Glutamatergic neuron (in vitro differentiated cells): ENCODE results near the gene PHLPP1. TPM values are rescaled to one million over a fixed set of nuclear protein-coding genes. Genes with fewer than 3 reads are reported as not detected.
A peak's percentile ranks its signal among the peaks of the same experiment; 100 is the strongest.

Experiments used
- DNase-seq: peaks from one replicate; pipeline ENCODE4 v3.0.0; 2022
- H3K27ac Mint-ChIP-seq: one replicate; pipeline ENCODE4 v1.8.0; 2020; ENCODE audit warnings: mild to moderate bottlenecking, mixed read lengths, inconsistent platforms; ENCODE audit not compliant: unreplicated experiment
- H3K27me3 Mint-ChIP-seq: one replicate; pipeline ENCODE4 v1.8.0; 2020; ENCODE audit warnings: mild to moderate bottlenecking, moderate library complexity, mixed read lengths, inconsistent platforms; ENCODE audit not compliant: unreplicated experiment
- H3K36me3 Mint-ChIP-seq: one replicate; pipeline ENCODE4 v1.8.0; 2020; ENCODE audit warnings: mild to moderate bottlenecking, mixed read lengths, inconsistent platforms; ENCODE audit not compliant: unreplicated experiment
- H3K4me1 Mint-ChIP-seq: one replicate; pipeline ENCODE4 v1.8.0; 2020; ENCODE audit warnings: mild to moderate bottlenecking, low read depth, mixed read lengths, inconsistent platforms; ENCODE audit not compliant: unreplicated experiment
- H3K4me3 Mint-ChIP-seq: one replicate; pipeline ENCODE4 v1.8.0; 2020; ENCODE audit warnings: mild to moderate bottlenecking, mixed read lengths, inconsistent platforms; ENCODE audit not compliant: unreplicated experiment
- H3K9me3 Mint-ChIP-seq: one replicate; pipeline ENCODE4 v1.8.0; 2020; ENCODE audit warnings: mild to moderate bottlenecking, moderate library complexity, mixed read lengths, inconsistent platforms; ENCODE audit not compliant: unreplicated experiment
- total RNA-seq: library from RNA; stranded (reverse); fragmentation: NEBNext Ultra II Directional; extraction: Animal tissue kit (Norgen Biotek cat#: 25700); gene quantifications from one replicate; pipeline ENCODE4 v1.2.1, GENCODE V29; 2021; ENCODE audit not compliant: unreplicated experiment
- TF ChIP-seq, protein P1 (sequence below): fragments of 200-600 bp; sonication (generic); IDR thresholded peaks from one replicate; pipeline ENCODE4 v1.5.0; 2021; ENCODE audit not compliant: partially characterized antibody, unreplicated experiment

Gene PHLPP1
- total RNA-seq, 1 donor from 2014 or later, result 14.0 TPM

DNA sequence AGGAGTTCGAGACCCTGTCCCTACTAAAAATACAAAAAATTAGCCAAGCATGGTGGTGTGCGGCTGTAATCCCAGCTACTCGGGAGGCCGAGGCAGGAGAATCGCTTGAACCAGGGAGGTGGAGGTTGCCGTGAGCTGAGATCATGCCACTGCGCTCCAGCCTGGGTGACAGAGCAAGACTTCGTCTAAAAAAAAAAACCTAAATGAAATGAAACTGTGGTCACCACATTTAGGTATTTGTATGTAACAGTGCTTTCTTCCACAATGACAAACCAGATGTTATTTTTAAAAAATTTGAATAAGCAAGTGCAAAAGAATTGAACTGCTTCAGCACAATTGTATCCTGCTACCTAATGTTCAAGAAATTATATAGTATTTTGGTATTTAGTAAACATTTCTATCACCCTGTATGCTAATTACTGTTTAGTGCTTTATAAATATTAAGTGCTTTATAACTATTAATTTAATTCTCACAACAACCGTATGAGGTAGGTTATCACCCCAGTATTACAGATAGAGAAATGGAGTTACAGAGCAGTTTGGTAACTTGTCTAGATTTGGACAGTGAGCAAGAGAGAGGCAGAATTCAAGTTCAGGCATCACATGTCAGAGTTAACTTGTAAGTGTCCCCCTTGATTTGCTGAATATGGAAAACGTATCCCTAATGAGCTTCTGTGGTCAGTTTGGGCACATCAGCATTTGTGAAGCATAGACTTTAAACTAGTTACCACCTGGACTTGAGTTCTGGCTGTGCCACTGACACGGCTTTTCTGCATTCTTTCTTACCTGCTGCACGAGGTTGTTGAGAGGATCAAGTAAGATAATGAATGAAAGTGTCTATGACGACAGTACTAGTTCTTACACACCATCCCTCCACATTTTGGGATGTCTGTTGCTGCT is 14.4 kb downstream of the PHLPP1 start:
- Mint-ChIP-seq H3K27me3 (peaks cover 3% of the 10 kb centered on the region), H3K27ac (no peak overlapping the region), H3K4me1 (peaks cover 12% of the 10 kb centered on the region), H3K9me3 (no peaks in the 10 kb centered on the region), H3K36me3 (peaks cover 17% of the 10 kb centered on the region), H3K4me3 (no peak overlapping the region)
- TF ChIP-seq, protein P1, sequence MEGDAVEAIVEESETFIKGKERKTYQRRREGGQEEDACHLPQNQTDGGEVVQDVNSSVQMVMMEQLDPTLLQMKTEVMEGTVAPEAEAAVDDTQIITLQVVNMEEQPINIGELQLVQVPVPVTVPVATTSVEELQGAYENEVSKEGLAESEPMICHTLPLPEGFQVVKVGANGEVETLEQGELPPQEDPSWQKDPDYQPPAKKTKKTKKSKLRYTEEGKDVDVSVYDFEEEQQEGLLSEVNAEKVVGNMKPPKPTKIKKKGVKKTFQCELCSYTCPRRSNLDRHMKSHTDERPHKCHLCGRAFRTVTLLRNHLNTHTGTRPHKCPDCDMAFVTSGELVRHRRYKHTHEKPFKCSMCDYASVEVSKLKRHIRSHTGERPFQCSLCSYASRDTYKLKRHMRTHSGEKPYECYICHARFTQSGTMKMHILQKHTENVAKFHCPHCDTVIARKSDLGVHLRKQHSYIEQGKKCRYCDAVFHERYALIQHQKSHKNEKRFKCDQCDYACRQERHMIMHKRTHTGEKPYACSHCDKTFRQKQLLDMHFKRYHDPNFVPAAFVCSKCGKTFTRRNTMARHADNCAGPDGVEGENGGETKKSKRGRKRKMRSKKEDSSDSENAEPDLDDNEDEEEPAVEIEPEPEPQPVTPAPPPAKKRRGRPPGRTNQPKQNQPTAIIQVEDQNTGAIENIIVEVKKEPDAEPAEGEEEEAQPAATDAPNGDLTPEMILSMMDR, result no peak
- no peak for DNase-seq

DNA sequence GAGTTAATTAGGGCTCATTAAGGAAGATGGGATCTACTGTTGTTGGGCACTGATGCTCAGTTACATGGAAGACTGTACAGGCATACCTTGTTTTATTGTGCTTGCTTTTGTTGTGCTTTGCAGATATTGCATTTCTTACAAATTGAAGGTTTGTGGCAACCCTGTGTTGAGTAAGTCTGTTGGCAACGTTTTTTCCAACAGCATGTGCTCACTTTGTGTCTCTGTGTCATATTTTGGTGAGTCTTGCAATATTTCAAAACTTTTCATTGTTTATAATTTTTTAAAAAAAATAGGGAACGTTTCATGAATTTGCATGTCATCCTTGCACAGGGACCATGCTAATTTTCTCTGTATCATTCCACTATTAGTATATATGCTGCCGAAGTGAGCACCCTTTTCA is 15.6 kb downstream of the PHLPP1 start:
- DNase-seq, result no peak
- H3K4me1 Mint-ChIP-seq, result peaks cover 9% of the 10 kb centered on the region
- H3K36me3 Mint-ChIP-seq, result peaks cover 17% of the 10 kb centered on the region
- H3K4me3 Mint-ChIP-seq, result no peak overlapping the region
- TF ChIP-seq, protein P1, result no peak
- H3K9me3 Mint-ChIP-seq, result no peaks in the 10 kb centered on the region
- H3K27ac Mint-ChIP-seq, result no peak overlapping the region
- peaks cover 3% of the 10 kb centered on the region for H3K27me3 Mint-ChIP-seq

DNA sequence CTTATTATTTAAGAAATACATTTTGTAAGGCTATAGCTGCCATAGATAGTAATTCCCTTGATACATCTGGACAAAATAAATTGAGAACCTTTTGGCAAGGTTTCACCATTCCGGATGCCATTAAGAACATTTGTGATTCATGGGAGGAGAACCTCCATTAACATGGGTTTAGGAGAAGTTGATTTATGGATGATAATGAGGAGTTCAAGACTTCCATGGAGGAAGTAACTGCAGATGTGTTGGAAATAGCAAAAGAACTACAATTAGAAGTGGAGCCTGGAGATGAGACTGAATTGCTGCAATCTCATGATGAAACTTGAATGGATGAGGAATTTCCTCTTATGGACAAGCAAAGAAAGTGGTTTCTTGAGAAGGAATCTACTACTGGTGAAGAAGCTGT is 17.3 kb downstream of the PHLPP1 start:
- no peaks in the 10 kb centered on the region for H3K9me3 Mint-ChIP-seq
- no peak overlapping the region for H3K4me3 Mint-ChIP-seq
- H3K4me1 Mint-ChIP-seq, result peaks cover 16% of the 10 kb centered on the region
- H3K27ac Mint-ChIP-seq, result no peak overlapping the region
- H3K27me3 Mint-ChIP-seq, result peaks cover 3% of the 10 kb centered on the region
- peaks cover 17% of the 10 kb centered on the region for H3K36me3 Mint-ChIP-seq
- DNase-seq, result no peak
- TF ChIP-seq, protein P1, result no peak

DNA sequence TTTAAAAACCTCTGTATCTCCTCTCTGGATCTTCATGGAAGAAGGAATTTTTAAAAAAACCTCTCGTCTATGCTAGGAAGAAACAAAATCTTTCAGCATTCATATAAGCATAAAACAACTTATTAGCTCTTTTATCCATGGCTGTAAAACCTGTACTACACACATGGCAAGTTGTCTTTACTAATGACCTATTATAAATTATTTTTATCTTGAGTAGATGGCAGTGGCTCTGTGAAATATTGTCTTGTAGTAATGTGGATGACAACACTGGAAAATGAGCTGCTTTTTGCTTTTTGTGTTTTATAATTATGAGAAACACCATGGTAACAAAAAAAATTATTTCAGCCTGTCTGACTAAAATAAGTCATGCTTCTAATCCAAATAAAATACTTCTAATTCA is 18.9 kb downstream of the PHLPP1 start:
- H3K4me1 Mint-ChIP-seq, result peaks cover 16% of the 10 kb centered on the region
- DNase-seq, result no peak
- TF ChIP-seq, protein P1, result no peak

DNA sequence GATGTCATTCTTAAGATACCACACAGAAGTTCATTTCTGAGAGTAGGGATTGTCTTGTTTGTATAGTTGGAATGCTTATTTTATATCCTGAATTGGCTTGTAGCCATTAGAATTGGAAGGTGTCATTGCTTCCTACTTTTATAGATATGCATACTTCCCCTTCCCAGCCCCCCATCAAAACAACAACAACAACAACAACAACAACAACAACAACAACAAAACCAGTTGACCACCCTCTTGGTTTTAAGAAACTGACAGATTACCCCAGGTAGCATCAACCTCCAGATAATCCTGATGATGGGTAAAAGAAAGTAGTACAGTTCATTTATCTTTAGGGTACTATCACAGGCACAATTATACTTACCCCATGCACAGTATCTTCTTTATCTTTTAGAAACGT is 20.0 kb downstream of the PHLPP1 start:
- H3K4me3 Mint-ChIP-seq, result no peak overlapping the region
- H3K27me3 Mint-ChIP-seq, result peaks cover 3% of the 10 kb centered on the region
- DNase-seq, result no peak
- peak overlapping the region; percentile 59 for H3K27ac Mint-ChIP-seq
- peaks cover 17% of the 10 kb centered on the region for H3K36me3 Mint-ChIP-seq
- no peaks in the 10 kb centered on the region for H3K9me3 Mint-ChIP-seq
- TF ChIP-seq, protein P1, result no peak
- H3K4me1 Mint-ChIP-seq, result peaks cover 20% of the 10 kb centered on the region

More for the DNA sequence above, 18.9 kb downstream of the PHLPP1 start:
- H3K36me3 Mint-ChIP-seq, result peaks cover 17% of the 10 kb centered on the region
- no peak overlapping the region for H3K27ac Mint-ChIP-seq
- H3K9me3 Mint-ChIP-seq, result no peaks in the 10 kb centered on the region
- no peak overlapping the region for H3K4me3 Mint-ChIP-seq
- peaks cover 3% of the 10 kb centered on the region for H3K27me3 Mint-ChIP-seq
